H9 (cell line): ENCODE data around the gene FBXL20. TPM values are rescaled to one million over a fixed set of nuclear protein-coding genes. Genes with fewer than 3 reads are reported as not detected.

Source experiments
- DNase-seq: peaks from one replicate; pipeline ENCODE4 v3.0.0-alpha.2; 2017
- H2AFZ ChIP-seq: one replicate; pipeline ENCODE4 v1.6.1; 2013; ENCODE audit warnings: mild to moderate bottlenecking, low read length, control low read depth, moderate library complexity
- H2AK5ac ChIP-seq: 2 replicates; pipeline ENCODE4 v1.6.1; 2013; ENCODE audit warnings: low read length, control low read depth, mixed read lengths; ENCODE audit not compliant: insufficient read length
- H2BK120ac ChIP-seq: one replicate; pipeline ENCODE4 v1.6.1; 2013; ENCODE audit warnings: low read depth, mild to moderate bottlenecking, low read length, control low read depth, inconsistent platforms; ENCODE audit not compliant: poor library complexity, severe bottlenecking
- H2BK12ac ChIP-seq: 2 replicates; pipeline ENCODE4 v1.6.1; 2013; ENCODE audit warnings: low read length, control low read depth, mixed read lengths, low read depth; ENCODE audit not compliant: insufficient read length
- H2BK15ac ChIP-seq: 2 replicates; pipeline ENCODE4 v1.6.1; 2013; ENCODE audit warnings: low read depth, low read length, control low read depth
- H2BK20ac ChIP-seq: one replicate; pipeline ENCODE4 v1.6.1; 2013; ENCODE audit warnings: low read depth, mild to moderate bottlenecking, low read length, control low read depth, inconsistent platforms; ENCODE audit not compliant: poor library complexity, severe bottlenecking
- H2BK5ac ChIP-seq: 2 replicates; pipeline ENCODE4 v1.6.1; 2013; ENCODE audit warnings: low read length, control low read depth, mixed read lengths; ENCODE audit not compliant: insufficient read length
- H3K14ac ChIP-seq: 2 replicates; pipeline ENCODE4 v1.6.1; 2013; ENCODE audit warnings: low read length, control low read depth; ENCODE audit not compliant: insufficient read depth
- H3K18ac ChIP-seq: 2 replicates; pipeline ENCODE4 v1.6.1; 2013; ENCODE audit warnings: low read depth, mild to moderate bottlenecking, mixed read lengths, low read length, control low read depth; ENCODE audit not compliant: insufficient read length
- H3K23ac ChIP-seq: 2 replicates; pipeline ENCODE4 v1.6.1; 2013; ENCODE audit warnings: low read length, control low read depth, mixed read lengths, low read depth; ENCODE audit not compliant: insufficient read length
- H3K23me2 ChIP-seq: 2 replicates; pipeline ENCODE4 v1.6.1; 2013; ENCODE audit warnings: low read depth, mild to moderate bottlenecking, mixed read lengths, low read length, control low read depth; ENCODE audit not compliant: insufficient read length, poor library complexity, severe bottlenecking
- H3K27ac ChIP-seq: 2 replicates; pipeline ENCODE4 v1.5.1; 2013; ENCODE audit warnings: low read length, control low read depth, mixed read lengths, low read depth; ENCODE audit not compliant: insufficient read length
- H3K27me3 ChIP-seq: 2 replicates; pipeline ENCODE4 v1.6.1; 2013; ENCODE audit warnings: low read length, control low read depth, inconsistent platforms; ENCODE audit not compliant: insufficient read depth
- H3K4ac ChIP-seq: 2 replicates; pipeline ENCODE4 v1.6.1; 2013; ENCODE audit warnings: low read depth, mild to moderate bottlenecking, control low read depth, inconsistent platforms, low read length, moderate library complexity
- H3K4me1 ChIP-seq: 2 replicates; pipeline ENCODE4 v1.6.1; 2013; ENCODE audit warnings: low read length, control low read depth, inconsistent platforms; ENCODE audit not compliant: insufficient read depth
- H3K4me2 ChIP-seq: 2 replicates; pipeline ENCODE4 v1.6.1; 2013; ENCODE audit warnings: low read length, control low read depth, mixed read lengths; ENCODE audit not compliant: insufficient read length, insufficient read depth
- H3K56ac ChIP-seq: 2 replicates; pipeline ENCODE4 v1.6.1; 2013; ENCODE audit warnings: low read depth, mild to moderate bottlenecking, mixed read lengths, low read length, control low read depth; ENCODE audit not compliant: insufficient read length
- H3K79me1 ChIP-seq: 2 replicates; pipeline ENCODE4 v1.6.1; 2013; ENCODE audit warnings: low read depth, mild to moderate bottlenecking, moderate library complexity, low read length, control low read depth, inconsistent platforms; ENCODE audit not compliant: insufficient read depth, poor library complexity, severe bottlenecking
- H3K79me2 ChIP-seq: 2 replicates; pipeline ENCODE4 v1.6.1; 2013; ENCODE audit warnings: low read length, control low read depth, inconsistent platforms; ENCODE audit not compliant: insufficient read depth
- H3K9ac ChIP-seq: 2 replicates; pipeline ENCODE4 v1.6.1; 2013; ENCODE audit warnings: low read length, control low read depth, mixed read lengths; ENCODE audit not compliant: insufficient read length; ENCODE audit errors: extremely low read depth
- H3K9me3 ChIP-seq: one replicate; pipeline ENCODE4 v1.6.1; 2013; ENCODE audit warnings: low read depth, low read length, inconsistent platforms; ENCODE audit not compliant: control insufficient read depth
- H3T11ph ChIP-seq: one replicate; pipeline ENCODE4 v1.6.1; 2013; ENCODE audit warnings: mild to moderate bottlenecking, low read length, control low read depth, inconsistent platforms
- H4K20me1 ChIP-seq: one replicate; pipeline ENCODE4 v1.6.1; 2013; ENCODE audit not compliant: control insufficient read depth, insufficient read length, insufficient read depth
- H4K5ac ChIP-seq: 2 replicates; pipeline ENCODE4 v1.6.1; 2013; ENCODE audit warnings: low read depth, mild to moderate bottlenecking, mixed read lengths, low read length, control low read depth; ENCODE audit not compliant: insufficient read length
- H4K8ac ChIP-seq: replicated peaks from 2 replicates; pipeline ENCODE4 v1.6.1; 2013; ENCODE audit warnings: low read length, control low read depth, mixed read lengths, low read depth; ENCODE audit not compliant: insufficient read length
- H4K91ac ChIP-seq: 2 replicates; pipeline ENCODE4 v1.6.1; 2013; ENCODE audit warnings: low read depth, mild to moderate bottlenecking, moderate library complexity, mixed read lengths, low read length, control low read depth; ENCODE audit not compliant: insufficient read length
- H3K27ac Mint-ChIP-seq, 3 experiments: 2 replicates in 2 of 3; 3 replicates in 1 of 3; pipeline ENCODE4 v1.8.0; 2020 to 2021; ENCODE audit warnings: mixed read lengths in 3 of 3, mild to moderate bottlenecking in 1 of 3, moderate library complexity in 1 of 3
- H3K27me3 Mint-ChIP-seq: 2 replicates; pipeline ENCODE4 v1.8.0; 2021; ENCODE audit warnings: low read depth, mild to moderate bottlenecking, moderate library complexity, mixed read lengths
- H3K36me3 Mint-ChIP-seq, 3 experiments: 2 replicates in 2 of 3; 3 replicates in 1 of 3; pipeline ENCODE4 v1.8.0; 2020 to 2021; ENCODE audit warnings: low read depth in 3 of 3, mixed read lengths in 3 of 3; ENCODE audit not compliant: insufficient read depth in 1 of 3
- H3K4me1 Mint-ChIP-seq, 2 experiments: 2 replicates each; pipeline ENCODE4 v1.8.0; 2020; ENCODE audit warnings: mixed read lengths in 2 of 2
- H3K4me3 Mint-ChIP-seq, 2 experiments: 2 replicates in 1 of 2; 3 replicates in 1 of 2; pipeline ENCODE4 v1.8.0; 2020 to 2021; ENCODE audit warnings: mild to moderate bottlenecking in 2 of 2, mixed read lengths in 2 of 2, moderate library complexity in 1 of 2
- H3K9me3 Mint-ChIP-seq, 2 experiments: 2 replicates in 1 of 2; 3 replicates in 1 of 2; pipeline ENCODE4 v1.8.0; 2020; ENCODE audit warnings: mild to moderate bottlenecking in 2 of 2, mixed read lengths in 2 of 2, moderate library complexity in 1 of 2
- CTCF ChIP-seq: fragments of 200-600 bp; sonication (generic); conservative IDR thresholded peaks from 3 replicates; pipeline ENCODE4 v1.8.0; 2021; ENCODE audit warnings: antibody characterized with exemption, mild to moderate bottlenecking
- WGBS: extraction: QIAGEN DNeasy Blood & Tissue Kit; methylation state at CpG from one replicate; pipeline ENCODE4 v1.1.7; 2013; ENCODE audit warnings: missing lambda C conversion rate, low lambda C conversion rate, mixed read lengths; ENCODE audit not compliant: insufficient read length; ENCODE audit errors: extremely low coverage; 5-methylcytosine and 5-hydroxymethylcytosine counted together
- total RNA-seq: library from RNA; stranded (reverse); gene quantifications from 2 replicates; pipeline ENCODE4 v1.2.1, GENCODE V29; 2021

Gene FBXL20
- total RNA-seq, 1 experiment from 2014 or later = 18.4 TPM

- peaks cover 5 to 7% of the 10 kb centered on the region in 2 experiments for H3K4me1 Mint-ChIP-seq
- no peaks in the 10 kb centered on the region for H3K23me2 ChIP-seq
- no peak overlapping the region for H3K27ac Mint-ChIP-seq
- H4K20me1 ChIP-seq = no peaks in the 10 kb centered on the region
- no peak overlapping the region for H3K14ac ChIP-seq
- H3K18ac ChIP-seq = no peak overlapping the region
- H3T11ph ChIP-seq = no peak overlapping the region
- H4K91ac ChIP-seq = no peak overlapping the region
- no peak overlapping the region for H2BK15ac ChIP-seq
- H2AK5ac ChIP-seq = no peak overlapping the region
- H2BK5ac ChIP-seq = no peak overlapping the region
- H3K4ac ChIP-seq = no peak overlapping the region
- no peak overlapping the region for H4K5ac ChIP-seq
- H2AFZ ChIP-seq = no peak overlapping the region
- no peak overlapping the region for H3K9ac ChIP-seq
- WGBS = no CpG with 5 or more reads among the region's 4 CpGs
- H3K4me3 Mint-ChIP-seq = no peak overlapping the region
- no peak overlapping the region for H3K23ac ChIP-seq
- no peaks in the 10 kb centered on the region for H3K79me2 ChIP-seq
- no peak overlapping the region for H3K27ac ChIP-seq
- H3K27me3 Mint-ChIP-seq = no peaks in the 10 kb centered on the region
- H3K36me3 Mint-ChIP-seq = peaks cover 0 to 4% (median 0%) of the 10 kb centered on the region in 3 experiments; a peak in 1 of 7 replicates
- no peak for TF ChIP-seq CTCF
- H2BK20ac ChIP-seq = no peak overlapping the region
- H3K9me3 Mint-ChIP-seq = no peaks in the 10 kb centered on the region
- DNase-seq = no peak
- H3K4me1 ChIP-seq = no peaks in the 10 kb centered on the region; the same call in 1 of the 2 replicates
- no peak overlapping the region for H2BK120ac ChIP-seq
- no peak overlapping the region for H3K56ac ChIP-seq
- no peaks in the 10 kb centered on the region for H3K27me3 ChIP-seq
- H2BK12ac ChIP-seq = no peak overlapping the region
- no peaks in the 10 kb centered on the region for H3K79me1 ChIP-seq
- no peaks in the 10 kb centered on the region for H3K9me3 ChIP-seq
- H4K8ac ChIP-seq = no peak overlapping the region
- no peak overlapping the region for H3K4me2 ChIP-seq
These were observed 118.3 kb downstream of the FBXL20 start for GRCh38 chr17:39283098-39283497.
